ENCODE measurements around the gene CNTNAP2. TPM values are rescaled to one million over a fixed set of nuclear protein-coding genes. Genes with fewer than 3 reads are reported as not detected.

CNTNAP2 gene
- total and polyA plus RNA-seq, 2 experiments from 2014 or later = not detected

GRCh38 chr7:147775516-147776284 is 1659.1 kb downstream of the CNTNAP2 start:
- H3K9me3 ChIP-seq (ENCODE audit: low read depth) = no peaks in the 10 kb centered on the region
- H3K79me2 ChIP-seq (ENCODE audit: insufficient read depth) = no peaks in the 10 kb centered on the region
- no peak for DNase-seq
- no peak overlapping the region for H3K4me3 ChIP-seq
- no peak overlapping the region for H3K27ac ChIP-seq
- no peak overlapping the region for H3K9ac ChIP-seq
- H3F3A ChIP-seq (ENCODE audit: insufficient read depth) = no peaks in the 10 kb centered on the region
- H3K9me2 ChIP-seq (ENCODE audit: insufficient read depth) = 0 out of 2 replicates have a peak, but pooled peaks cover under 1% of the 10 kb centered on the region
- in situ Hi-C loops (cut with MboI) = no loop called here
- H3K4me1 ChIP-seq (ENCODE audit: insufficient read depth) = no peaks in the 10 kb centered on the region
- TF ChIP-seq EZH2phosphoT487 (IDR thresholded peaks at IDR 0.05; ENCODE audit: insufficient read depth, low read depth) (no peak), EZH2 (IDR thresholded peaks at IDR 0.05; ENCODE audit: insufficient read depth, poor library complexity, severe bottlenecking) (no peak)
- H4K20me1 ChIP-seq (ENCODE audit: insufficient read depth) = no peaks in the 10 kb centered on the region
- 0 to 7% methylated on average over 1 of the region's 1 CpG for WGBS, 2 experiments (ENCODE audit: low coverage in 1 of 2, low lambda C conversion rate in 2 of 2, missing lambda C conversion rate in 2 of 2)
- no peak overlapping the region for H3K4me2 ChIP-seq (ENCODE audit: unreplicated experiment)
- H2AFZ ChIP-seq = no peak overlapping the region
- H3K27me3 ChIP-seq (replicated peaks; ENCODE audit: insufficient read depth) = no peaks in the 10 kb centered on the region
- no peaks in the 10 kb centered on the region for H3K36me3 ChIP-seq (ENCODE audit: low read depth)

GRCh38 chr7:147777309-147777708 is 1660.7 kb downstream of the CNTNAP2 start:
- Histone ChIP-seq H2AFZ (no peak overlapping the region), H3K27me3 (replicated peaks; ENCODE audit: insufficient read depth) (no peaks in the 10 kb centered on the region), H3K9me2 (ENCODE audit: insufficient read depth) (no peaks in the 10 kb centered on the region), H3K4me2 (ENCODE audit: unreplicated experiment) (no peak overlapping the region), H3K4me1 (ENCODE audit: insufficient read depth) (no peaks in the 10 kb centered on the region), H3K27ac (no peak overlapping the region), H3K79me2 (ENCODE audit: insufficient read depth) (no peaks in the 10 kb centered on the region), H3F3A (ENCODE audit: insufficient read depth) (no peaks in the 10 kb centered on the region), H4K20me1 (ENCODE audit: insufficient read depth) (no peaks in the 10 kb centered on the region), H3K36me3 (ENCODE audit: low read depth) (no peaks in the 10 kb centered on the region), H3K9me3 (ENCODE audit: low read depth) (no peaks in the 10 kb centered on the region), H3K9ac (no peak overlapping the region), H3K4me3 (no peak overlapping the region)
- in situ Hi-C loops (cut with MboI) = no loop called here
- DNase-seq = no peak
- 13 to 15% methylated on average over 3 of the region's 3 CpGs for WGBS, 2 experiments (ENCODE audit: low coverage in 1 of 2, low lambda C conversion rate in 2 of 2, missing lambda C conversion rate in 2 of 2)
- no peak for TF ChIP-seq EZH2phosphoT487 (IDR thresholded peaks at IDR 0.05; ENCODE audit: insufficient read depth, low read depth)
- no peak for TF ChIP-seq EZH2 (IDR thresholded peaks at IDR 0.05; ENCODE audit: insufficient read depth, poor library complexity, severe bottlenecking)

GRCh38 chr7:147779949-147780348 is 1663.3 kb downstream of the CNTNAP2 start:
- DNase-seq = no peak
- Histone ChIP-seq H3K9ac (no peak overlapping the region), H3K36me3 (ENCODE audit: low read depth) (no peaks in the 10 kb centered on the region), H3F3A (ENCODE audit: insufficient read depth) (no peaks in the 10 kb centered on the region), H3K27ac (no peak overlapping the region), H3K4me3 (no peak overlapping the region), H4K20me1 (ENCODE audit: insufficient read depth) (no peaks in the 10 kb centered on the region), H3K79me2 (ENCODE audit: insufficient read depth) (no peaks in the 10 kb centered on the region), H3K27me3 (replicated peaks; ENCODE audit: insufficient read depth) (no peaks in the 10 kb centered on the region), H3K4me2 (ENCODE audit: unreplicated experiment) (no peak overlapping the region), H2AFZ (no peak overlapping the region), H3K9me3 (ENCODE audit: low read depth) (no peaks in the 10 kb centered on the region), H3K4me1 (ENCODE audit: insufficient read depth) (no peaks in the 10 kb centered on the region), H3K9me2 (ENCODE audit: insufficient read depth) (no peaks in the 10 kb centered on the region)
- in situ Hi-C loops (cut with MboI) = no loop called here
- WGBS, 2 experiments (ENCODE audit: low coverage in 1 of 2, low lambda C conversion rate in 2 of 2, missing lambda C conversion rate in 2 of 2) = 29 to 42% methylated on average over 3 of the region's 3 CpGs
- TF ChIP-seq EZH2 (IDR thresholded peaks at IDR 0.05; ENCODE audit: insufficient read depth, poor library complexity, severe bottlenecking) (no peak), EZH2phosphoT487 (IDR thresholded peaks at IDR 0.05; ENCODE audit: insufficient read depth, low read depth) (no peak)

GRCh38 chr7:147796581-147796980 is 1680.0 kb downstream of the CNTNAP2 start:
- H3K4me3 ChIP-seq = no peak overlapping the region
- H3F3A ChIP-seq (ENCODE audit: insufficient read depth) = no peaks in the 10 kb centered on the region
- no peaks in the 10 kb centered on the region for H3K27me3 ChIP-seq (replicated peaks; ENCODE audit: insufficient read depth)
- no peaks in the 10 kb centered on the region for H4K20me1 ChIP-seq (ENCODE audit: insufficient read depth)
- no peaks in the 10 kb centered on the region for H3K9me2 ChIP-seq (ENCODE audit: insufficient read depth)
- no peaks in the 10 kb centered on the region for H3K79me2 ChIP-seq (ENCODE audit: insufficient read depth)
- no peak for TF ChIP-seq EZH2phosphoT487 (IDR thresholded peaks at IDR 0.05; ENCODE audit: insufficient read depth, low read depth)
- no peak for TF ChIP-seq EZH2 (IDR thresholded peaks at IDR 0.05; ENCODE audit: insufficient read depth, poor library complexity, severe bottlenecking)
- WGBS, 2 experiments (ENCODE audit: low coverage in 1 of 2, low lambda C conversion rate in 2 of 2, missing lambda C conversion rate in 2 of 2) = 0% methylated on average over 5 of the region's 5 CpGs
- H2AFZ ChIP-seq = no peak overlapping the region
- H3K36me3 ChIP-seq (ENCODE audit: low read depth) = no peaks in the 10 kb centered on the region
- H3K27ac ChIP-seq = no peak overlapping the region
- H3K4me1 ChIP-seq (ENCODE audit: insufficient read depth) = no peaks in the 10 kb centered on the region
- no peak for DNase-seq
- in situ Hi-C loops (cut with MboI) = no loop called here
- no peak overlapping the region for H3K9ac ChIP-seq
- H3K9me3 ChIP-seq (ENCODE audit: low read depth) = no peaks in the 10 kb centered on the region
- H3K4me2 ChIP-seq (ENCODE audit: unreplicated experiment) = no peak overlapping the region

All from GM23248 (cell line).